Ishikawa (cell line): ENCODE results near the gene PPME1.

ENCODE experiments used
- CEBPB ChIP-seq: IDR thresholded peaks from 2 replicates; pipeline ENCODE4 v1.6.1; 2012
- CREB1 ChIP-seq: IDR thresholded peaks from 2 replicates; pipeline ENCODE4 v1.6.1; 2012; ENCODE audit warnings: low read depth
- EGR1 ChIP-seq: IDR thresholded peaks from 2 replicates; pipeline ENCODE4 v1.6.1; 2012
- EP300 ChIP-seq: IDR thresholded peaks from 2 replicates; pipeline ENCODE4 v1.6.1; 2012; ENCODE audit warnings: borderline replicate concordance
- FOXM1 ChIP-seq: IDR thresholded peaks from 2 replicates; pipeline ENCODE4 v1.6.1; 2012; ENCODE audit warnings: low read depth, borderline replicate concordance
- MAX ChIP-seq: IDR thresholded peaks from 2 replicates; pipeline ENCODE4 v1.6.1; 2012
- NFIC ChIP-seq: IDR thresholded peaks from 2 replicates; pipeline ENCODE4 v1.6.1; 2012
- RAD21 ChIP-seq: IDR thresholded peaks from 2 replicates; pipeline ENCODE4 v1.6.1; 2012; ENCODE audit warnings: low read depth
- TAF1 ChIP-seq: IDR thresholded peaks from 2 replicates; pipeline ENCODE4 v1.6.1; 2012; ENCODE audit warnings: low read depth, mild to moderate bottlenecking
- TCF12 ChIP-seq: IDR thresholded peaks from 2 replicates; pipeline ENCODE4 v1.6.1; 2012; ENCODE audit warnings: low read depth
- TEAD4 ChIP-seq: IDR thresholded peaks from 2 replicates; pipeline ENCODE4 v1.6.1; 2012
- YY1 ChIP-seq: IDR thresholded peaks from 2 replicates; pipeline ENCODE4 v1.6.1; 2012; ENCODE audit warnings: low read depth
- ZBTB7A ChIP-seq: IDR thresholded peaks from 2 replicates; pipeline ENCODE4 v1.6.1; 2012; ENCODE audit warnings: low read depth
- TF ChIP-seq, protein P1 (sequence below): IDR thresholded peaks from 2 replicates; pipeline ENCODE4 v1.6.1; 2012; ENCODE audit warnings: low read depth, mild to moderate bottlenecking
- TF ChIP-seq, protein P2 (sequence below): IDR thresholded peaks from 2 replicates; pipeline ENCODE4 v1.6.1; 2012

The PPME1 gene

GRCh38 chr11:74284466-74284865 lies 113.4 kb downstream of the PPME1 start:
- TF ChIP-seq TCF12: no peak
- no peak for TF ChIP-seq EP300
- no peak for TF ChIP-seq NFIC
- no peak for TF ChIP-seq CREB1
- TF ChIP-seq EGR1: no peak
- no peak for TF ChIP-seq TEAD4
- TF ChIP-seq, protein P1, sequence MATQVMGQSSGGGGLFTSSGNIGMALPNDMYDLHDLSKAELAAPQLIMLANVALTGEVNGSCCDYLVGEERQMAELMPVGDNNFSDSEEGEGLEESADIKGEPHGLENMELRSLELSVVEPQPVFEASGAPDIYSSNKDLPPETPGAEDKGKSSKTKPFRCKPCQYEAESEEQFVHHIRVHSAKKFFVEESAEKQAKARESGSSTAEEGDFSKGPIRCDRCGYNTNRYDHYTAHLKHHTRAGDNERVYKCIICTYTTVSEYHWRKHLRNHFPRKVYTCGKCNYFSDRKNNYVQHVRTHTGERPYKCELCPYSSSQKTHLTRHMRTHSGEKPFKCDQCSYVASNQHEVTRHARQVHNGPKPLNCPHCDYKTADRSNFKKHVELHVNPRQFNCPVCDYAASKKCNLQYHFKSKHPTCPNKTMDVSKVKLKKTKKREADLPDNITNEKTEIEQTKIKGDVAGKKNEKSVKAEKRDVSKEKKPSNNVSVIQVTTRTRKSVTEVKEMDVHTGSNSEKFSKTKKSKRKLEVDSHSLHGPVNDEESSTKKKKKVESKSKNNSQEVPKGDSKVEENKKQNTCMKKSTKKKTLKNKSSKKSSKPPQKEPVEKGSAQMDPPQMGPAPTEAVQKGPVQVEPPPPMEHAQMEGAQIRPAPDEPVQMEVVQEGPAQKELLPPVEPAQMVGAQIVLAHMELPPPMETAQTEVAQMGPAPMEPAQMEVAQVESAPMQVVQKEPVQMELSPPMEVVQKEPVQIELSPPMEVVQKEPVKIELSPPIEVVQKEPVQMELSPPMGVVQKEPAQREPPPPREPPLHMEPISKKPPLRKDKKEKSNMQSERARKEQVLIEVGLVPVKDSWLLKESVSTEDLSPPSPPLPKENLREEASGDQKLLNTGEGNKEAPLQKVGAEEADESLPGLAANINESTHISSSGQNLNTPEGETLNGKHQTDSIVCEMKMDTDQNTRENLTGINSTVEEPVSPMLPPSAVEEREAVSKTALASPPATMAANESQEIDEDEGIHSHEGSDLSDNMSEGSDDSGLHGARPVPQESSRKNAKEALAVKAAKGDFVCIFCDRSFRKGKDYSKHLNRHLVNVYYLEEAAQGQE: no peak
- TF ChIP-seq, protein P2, sequence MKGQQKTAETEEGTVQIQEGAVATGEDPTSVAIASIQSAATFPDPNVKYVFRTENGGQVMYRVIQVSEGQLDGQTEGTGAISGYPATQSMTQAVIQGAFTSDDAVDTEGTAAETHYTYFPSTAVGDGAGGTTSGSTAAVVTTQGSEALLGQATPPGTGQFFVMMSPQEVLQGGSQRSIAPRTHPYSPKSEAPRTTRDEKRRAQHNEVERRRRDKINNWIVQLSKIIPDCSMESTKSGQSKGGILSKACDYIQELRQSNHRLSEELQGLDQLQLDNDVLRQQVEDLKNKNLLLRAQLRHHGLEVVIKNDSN: no peak
- no peak for TF ChIP-seq TAF1
- no peak for TF ChIP-seq ZBTB7A
- no peak for TF ChIP-seq YY1
- no peak for TF ChIP-seq MAX
- TF ChIP-seq RAD21: no peak
- no peak for TF ChIP-seq CEBPB
- TF ChIP-seq FOXM1: no peak

- TF ChIP-seq FOXM1 (no peak), ZBTB7A (no peak), RAD21 (no peak), MAX (no peak), EP300 (no peak), CREB1 (no peak), NFIC (no peak), TEAD4 (no peak), YY1 (no peak), TAF1 (no peak)
- TF ChIP-seq, protein P2: no peak
- TF ChIP-seq, protein P1: no peak
Observed at GRCh38 chr11:74288161-74288560, 117.1 kb downstream of the PPME1 start.

DNA sequence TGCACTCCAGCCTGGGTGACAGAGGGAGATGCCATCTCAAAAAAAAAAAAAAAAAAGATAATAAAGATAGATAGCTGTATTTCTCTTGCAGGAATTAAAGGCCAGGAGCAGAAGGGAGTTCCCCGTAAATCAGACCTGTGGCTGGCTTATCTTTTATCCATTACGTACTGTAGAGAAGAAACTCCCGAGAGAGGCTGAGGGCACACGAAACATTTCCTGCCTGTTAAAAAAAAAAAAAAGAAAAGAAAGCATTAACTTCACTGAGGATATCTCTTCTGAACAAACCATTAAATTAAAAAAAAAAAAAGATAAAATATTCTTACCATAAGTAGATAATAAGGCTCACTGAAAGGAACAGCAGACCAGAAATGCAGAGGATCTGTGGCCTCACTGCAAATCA lies 117.8 kb downstream of the PPME1 start:
- TF ChIP-seq, protein P2: no peak
- TF ChIP-seq EP300 (no peak), YY1 (no peak)

DNA sequence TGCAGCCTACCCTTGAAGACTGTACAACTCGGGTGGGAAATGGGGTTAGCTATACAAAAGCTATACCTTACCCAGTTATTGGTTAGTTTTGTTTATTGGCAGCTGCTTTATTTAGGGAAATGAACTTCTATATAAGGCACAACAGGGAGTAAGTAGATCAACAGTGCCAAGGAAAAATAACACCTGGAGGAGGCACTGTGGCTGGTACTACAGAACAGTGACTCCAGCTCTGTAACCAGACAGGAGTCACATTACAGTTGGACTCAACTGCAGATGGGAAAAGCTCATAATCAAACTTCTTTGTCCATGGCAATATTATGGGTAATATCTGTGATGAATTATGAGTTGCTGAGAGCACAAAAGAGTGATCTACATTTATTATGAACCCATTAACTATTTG lies 126.4 kb downstream of the PPME1 start:
- TF ChIP-seq TEAD4: no peak
- TF ChIP-seq EGR1: no peak
- no peak for TF ChIP-seq CEBPB
- no peak for TF ChIP-seq NFIC
- TF ChIP-seq, protein P1: no peak
- TF ChIP-seq CREB1: no peak
- TF ChIP-seq ZBTB7A: no peak
- TF ChIP-seq TCF12: no peak
- TF ChIP-seq RAD21: no peak
- TF ChIP-seq YY1: no peak
- no peak for TF ChIP-seq EP300
- TF ChIP-seq TAF1: no peak
- TF ChIP-seq, protein P2: no peak
- no peak for TF ChIP-seq FOXM1
- TF ChIP-seq MAX: no peak
